Breast epithelium (tissue), 4 donors: ENCODE results near the gene PHACTR1. TPM values are rescaled to one million over a fixed set of nuclear protein-coding genes. Genes with fewer than 3 reads are reported as not detected.

Experiments used
- DNase-seq, 2 donors: peaks; one replicate each; pipeline ENCODE4 v3.0.0-alpha.2; 2019; ENCODE audit warnings: low spot score in 2 of 2
- H3K27ac ChIP-seq, 2 donors: fragments of 200-600 bp; sonication (generic) in 1 of 2; one replicate each; pipeline ENCODE4 v1.5.1; 2016 to 2019; ENCODE audit warnings: mild to moderate bottlenecking in 1 of 2
- H3K27me3 ChIP-seq, 2 donors: fragments of 200-600 bp; sonication (generic) in 1 of 2; one replicate each; pipeline versions ENCODE4 v1.5.1 to v1.6.0; 2017 to 2019; ENCODE audit warnings: control low read depth in 1 of 2, mild to moderate bottlenecking in 1 of 2
- H3K36me3 ChIP-seq: fragments of 200-600 bp; one replicate; pipeline ENCODE4 v1.5.1; 2019
- H3K4me1 ChIP-seq, 2 donors: fragments of 200-600 bp; sonication (generic); one replicate each; pipeline ENCODE4 v1.5.1; 2016 to 2019; ENCODE audit warnings: control low read depth in 1 of 2
- H3K4me3 ChIP-seq, 3 donors: fragments of 200-600 bp; sonication (generic); 1 replicate in 2 of 3; 2 replicates in 1 of 3; pipeline ENCODE4 v1.5.1; 2016 to 2019; ENCODE audit warnings: mild to moderate bottlenecking in 3 of 3, moderate library complexity in 2 of 3
- H3K9me3 ChIP-seq, 2 donors: fragments of 200-600 bp; sonication (generic) in 1 of 2; one replicate each; pipeline ENCODE4 v1.5.1; 2016 to 2019; ENCODE audit warnings: control low read depth in 1 of 2
- POLR2A ChIP-seq: fragments of 450-650 bp; IDR thresholded peaks from one replicate; pipeline ENCODE4 v1.6.1; 2016; ENCODE audit warnings: antibody characterized with exemption, mild to moderate bottlenecking, moderate library complexity
- POLR2AphosphoS5 ChIP-seq, 3 donors: sonication (generic); formaldehyde crosslinking; IDR thresholded peaks; one replicate each; pipeline ENCODE4 v1.6.1; 2017; ENCODE audit warnings: antibody characterized with exemption in 3 of 3
- intact Hi-C: fragments of 100-400 bp; cut with DNase I; formaldehyde crosslinking; loops from one replicate; pipeline ENCODE4 v1.15.1; 2023; ENCODE audit warnings: low total_unique reads
- total RNA-seq, 3 donors: library from RNA; depleted of rRNA; stranded (reverse); fragments of >200 nt; gene quantifications; one replicate each; pipeline ENCODE4 v1.1.0, GENCODE V29; 2016
- TF ChIP-seq, protein P1 (sequence below), 3 donors: fragments of 450-650 bp; IDR thresholded peaks; one replicate each; pipeline ENCODE4 v1.5.1; 2016 to 2017; ENCODE audit warnings: antibody characterized with exemption in 3 of 3, mild to moderate bottlenecking in 3 of 3, moderate library complexity in 3 of 3

The PHACTR1 gene
- total RNA-seq, 3 donors from 2014 or later = 4.1 to 5.6 (median 4.6) TPM

DNA sequence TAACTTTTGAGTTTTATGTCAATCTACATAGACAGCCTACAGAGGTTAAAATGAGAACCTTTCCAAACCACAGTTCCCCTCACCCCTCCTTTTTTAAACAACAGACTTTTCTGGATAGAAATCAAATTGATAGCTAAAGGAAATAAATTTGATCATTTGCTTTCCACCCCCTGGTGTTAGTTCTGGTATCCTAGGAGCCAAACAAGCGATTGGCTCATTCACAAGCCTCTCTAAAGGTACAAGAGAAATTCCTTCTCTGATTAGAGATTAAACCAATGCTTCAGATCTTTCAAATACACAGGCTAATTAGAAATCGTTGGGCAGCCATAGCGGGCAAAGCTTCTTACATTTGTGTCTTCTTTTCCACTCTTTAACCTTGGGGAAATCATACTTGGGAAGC, 379.5 kb downstream of the PHACTR1 start:
- DNase-seq = no peak
- no peaks in the 10 kb centered on the region for H3K4me1 ChIP-seq
- TF ChIP-seq, protein P1, sequence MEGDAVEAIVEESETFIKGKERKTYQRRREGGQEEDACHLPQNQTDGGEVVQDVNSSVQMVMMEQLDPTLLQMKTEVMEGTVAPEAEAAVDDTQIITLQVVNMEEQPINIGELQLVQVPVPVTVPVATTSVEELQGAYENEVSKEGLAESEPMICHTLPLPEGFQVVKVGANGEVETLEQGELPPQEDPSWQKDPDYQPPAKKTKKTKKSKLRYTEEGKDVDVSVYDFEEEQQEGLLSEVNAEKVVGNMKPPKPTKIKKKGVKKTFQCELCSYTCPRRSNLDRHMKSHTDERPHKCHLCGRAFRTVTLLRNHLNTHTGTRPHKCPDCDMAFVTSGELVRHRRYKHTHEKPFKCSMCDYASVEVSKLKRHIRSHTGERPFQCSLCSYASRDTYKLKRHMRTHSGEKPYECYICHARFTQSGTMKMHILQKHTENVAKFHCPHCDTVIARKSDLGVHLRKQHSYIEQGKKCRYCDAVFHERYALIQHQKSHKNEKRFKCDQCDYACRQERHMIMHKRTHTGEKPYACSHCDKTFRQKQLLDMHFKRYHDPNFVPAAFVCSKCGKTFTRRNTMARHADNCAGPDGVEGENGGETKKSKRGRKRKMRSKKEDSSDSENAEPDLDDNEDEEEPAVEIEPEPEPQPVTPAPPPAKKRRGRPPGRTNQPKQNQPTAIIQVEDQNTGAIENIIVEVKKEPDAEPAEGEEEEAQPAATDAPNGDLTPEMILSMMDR (IDR thresholded peaks at IDR 0.05) = no peak
- TF ChIP-seq POLR2A (no peak), POLR2AphosphoS5 (IDR thresholded peaks at IDR 0.05) (no peak)
- no peaks in the 10 kb centered on the region for H3K36me3 ChIP-seq
- H3K27me3 ChIP-seq = no peaks in the 10 kb centered on the region
- no peaks in the 10 kb centered on the region for H3K9me3 ChIP-seq
- no peak overlapping the region for H3K27ac ChIP-seq
- no peak overlapping the region for H3K4me3 ChIP-seq
- intact Hi-C loops = no loop called here

DNA sequence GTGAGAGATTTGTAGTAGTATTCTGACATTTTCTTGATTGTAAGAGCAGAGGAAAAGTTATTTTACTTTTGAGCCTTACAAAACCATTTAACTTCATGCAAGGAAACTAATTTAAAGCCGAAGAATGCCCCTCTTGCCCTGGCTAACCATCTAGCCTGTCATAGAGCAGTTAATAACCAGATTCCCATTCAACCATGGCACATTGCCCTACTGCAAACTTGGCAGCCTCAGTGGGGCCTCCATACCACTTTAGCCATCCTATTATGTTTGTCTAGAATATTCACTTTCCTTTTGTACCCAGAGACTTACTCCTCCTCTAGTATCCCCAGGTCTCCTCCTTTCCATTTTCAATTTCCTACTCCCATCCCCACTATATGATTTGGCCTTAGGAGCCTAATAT, 380.9 kb downstream of the PHACTR1 start:
- intact Hi-C loops = no loop called here

GRCh38 chr6:13098006-13098405, 381.4 kb downstream of the PHACTR1 start:
- Histone ChIP-seq H3K36me3 (no peaks in the 10 kb centered on the region), H3K27me3 (no peaks in the 10 kb centered on the region), H3K4me3 (no peak overlapping the region), H3K27ac (no peak overlapping the region), H3K9me3 (no peaks in the 10 kb centered on the region), H3K4me1 (no peaks in the 10 kb centered on the region)
- TF ChIP-seq, protein P1 (IDR thresholded peaks at IDR 0.05) = no peak
- TF ChIP-seq POLR2AphosphoS5 (IDR thresholded peaks at IDR 0.05) (no peak), POLR2A (no peak)
- no peak for DNase-seq
- intact Hi-C loops = no loop called here

More for the DNA sequence above, 380.9 kb downstream of the PHACTR1 start:
- Histone ChIP-seq H3K9me3 (no peaks in the 10 kb centered on the region), H3K27me3 (no peaks in the 10 kb centered on the region), H3K4me1 (no peaks in the 10 kb centered on the region), H3K27ac (no peak overlapping the region), H3K36me3 (no peaks in the 10 kb centered on the region), H3K4me3 (no peak overlapping the region)
- DNase-seq = no peak
- TF ChIP-seq, protein P1 (IDR thresholded peaks at IDR 0.05) = no peak
- TF ChIP-seq POLR2AphosphoS5 (IDR thresholded peaks at IDR 0.05) (no peak), POLR2A (no peak)

DNA sequence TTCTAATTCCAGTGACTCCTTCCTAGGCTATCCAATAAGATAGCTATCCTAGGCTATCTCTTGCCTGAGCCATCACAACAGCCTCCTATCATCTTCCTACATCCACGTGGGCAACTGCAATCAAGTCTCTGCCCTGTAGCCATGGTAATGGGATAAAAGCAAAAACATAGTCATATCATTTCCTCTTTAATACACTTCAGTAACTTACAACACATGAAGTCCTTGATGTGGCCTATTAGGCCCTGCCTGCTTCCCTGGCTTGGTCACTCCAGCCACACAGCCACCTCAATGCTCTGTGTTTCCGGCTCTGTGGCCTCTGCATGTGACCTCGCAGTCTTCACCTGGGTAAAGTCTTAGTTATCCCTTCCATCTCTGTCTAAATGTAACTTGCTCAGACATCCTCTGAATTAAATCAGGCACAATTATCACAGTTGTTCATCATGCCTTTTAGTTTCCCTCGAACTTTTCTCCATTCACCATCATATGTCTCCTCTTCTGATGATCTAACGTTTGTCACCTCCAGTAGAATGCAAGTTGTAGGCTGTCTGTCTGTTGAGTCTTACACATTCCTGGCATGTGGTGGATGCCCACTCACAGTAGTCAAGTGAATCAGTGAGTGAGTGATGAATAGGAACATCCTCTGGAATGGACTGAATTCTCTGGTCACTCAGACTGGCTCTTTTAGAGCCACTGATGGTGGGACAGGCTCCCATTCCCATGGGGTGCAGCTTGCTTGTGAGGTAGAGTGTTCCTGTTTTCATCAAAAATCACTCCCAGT, 382.4 kb downstream of the PHACTR1 start:
- H3K27ac ChIP-seq = no peak overlapping the region
- no peak for DNase-seq
- no peaks in the 10 kb centered on the region for H3K27me3 ChIP-seq
- intact Hi-C loops = no loop called here
- H3K4me1 ChIP-seq = no peaks in the 10 kb centered on the region
- TF ChIP-seq, protein P1 (IDR thresholded peaks at IDR 0.05) = no peak
- TF ChIP-seq POLR2AphosphoS5 (IDR thresholded peaks at IDR 0.05) (no peak), POLR2A (no peak)
- no peaks in the 10 kb centered on the region for H3K9me3 ChIP-seq
- H3K4me3 ChIP-seq = no peak overlapping the region
- H3K36me3 ChIP-seq = no peaks in the 10 kb centered on the region

DNA sequence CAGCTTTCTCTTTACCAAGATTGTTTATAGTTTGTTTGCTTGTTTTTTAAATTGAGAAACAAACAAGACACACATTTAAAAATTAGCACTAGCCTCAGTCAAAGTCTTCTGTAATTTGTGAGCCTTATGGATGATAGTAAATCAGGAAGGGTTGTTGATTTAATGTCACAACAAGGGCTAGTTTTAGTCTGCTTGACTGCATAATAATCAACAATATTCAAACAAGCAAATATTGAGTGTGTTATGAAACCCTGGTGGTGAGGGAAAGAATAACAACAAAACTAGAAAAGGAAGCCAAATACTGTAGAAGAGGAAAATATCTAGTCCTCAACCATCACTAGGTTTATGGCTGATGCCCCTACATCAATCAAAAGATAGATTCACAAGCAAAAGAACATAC, 383.2 kb downstream of the PHACTR1 start:
- Histone ChIP-seq H3K4me1 (no peaks in the 10 kb centered on the region), H3K36me3 (no peaks in the 10 kb centered on the region), H3K27me3 (no peaks in the 10 kb centered on the region), H3K4me3 (no peak overlapping the region), H3K9me3 (no peaks in the 10 kb centered on the region), H3K27ac (no peak overlapping the region)
- TF ChIP-seq POLR2A = no peak
- TF ChIP-seq POLR2AphosphoS5 (IDR thresholded peaks at IDR 0.05) = no peak
- TF ChIP-seq, protein P1 (IDR thresholded peaks at IDR 0.05) = no peak
- no peak for DNase-seq
- intact Hi-C loops = no loop called here
